NCI-H187 treated with DMSO at 0.1 percent for 48 hours (cell line): ENCODE data around the gene CYP2J2.
"Not testable (repeated sequence)": the region's sequence is repeated elsewhere in the genome, so short reads cannot be mapped to it uniquely, and the experiment has no call there.

Experiments used
- DNase-seq: peaks from one replicate; lab custom pipeline; 2025; lab: John Stamatoyannopoulos, UW

Gene CYP2J2, protein sequence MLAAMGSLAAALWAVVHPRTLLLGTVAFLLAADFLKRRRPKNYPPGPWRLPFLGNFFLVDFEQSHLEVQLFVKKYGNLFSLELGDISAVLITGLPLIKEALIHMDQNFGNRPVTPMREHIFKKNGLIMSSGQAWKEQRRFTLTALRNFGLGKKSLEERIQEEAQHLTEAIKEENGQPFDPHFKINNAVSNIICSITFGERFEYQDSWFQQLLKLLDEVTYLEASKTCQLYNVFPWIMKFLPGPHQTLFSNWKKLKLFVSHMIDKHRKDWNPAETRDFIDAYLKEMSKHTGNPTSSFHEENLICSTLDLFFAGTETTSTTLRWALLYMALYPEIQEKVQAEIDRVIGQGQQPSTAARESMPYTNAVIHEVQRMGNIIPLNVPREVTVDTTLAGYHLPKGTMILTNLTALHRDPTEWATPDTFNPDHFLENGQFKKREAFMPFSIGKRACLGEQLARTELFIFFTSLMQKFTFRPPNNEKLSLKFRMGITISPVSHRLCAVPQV

DNA sequence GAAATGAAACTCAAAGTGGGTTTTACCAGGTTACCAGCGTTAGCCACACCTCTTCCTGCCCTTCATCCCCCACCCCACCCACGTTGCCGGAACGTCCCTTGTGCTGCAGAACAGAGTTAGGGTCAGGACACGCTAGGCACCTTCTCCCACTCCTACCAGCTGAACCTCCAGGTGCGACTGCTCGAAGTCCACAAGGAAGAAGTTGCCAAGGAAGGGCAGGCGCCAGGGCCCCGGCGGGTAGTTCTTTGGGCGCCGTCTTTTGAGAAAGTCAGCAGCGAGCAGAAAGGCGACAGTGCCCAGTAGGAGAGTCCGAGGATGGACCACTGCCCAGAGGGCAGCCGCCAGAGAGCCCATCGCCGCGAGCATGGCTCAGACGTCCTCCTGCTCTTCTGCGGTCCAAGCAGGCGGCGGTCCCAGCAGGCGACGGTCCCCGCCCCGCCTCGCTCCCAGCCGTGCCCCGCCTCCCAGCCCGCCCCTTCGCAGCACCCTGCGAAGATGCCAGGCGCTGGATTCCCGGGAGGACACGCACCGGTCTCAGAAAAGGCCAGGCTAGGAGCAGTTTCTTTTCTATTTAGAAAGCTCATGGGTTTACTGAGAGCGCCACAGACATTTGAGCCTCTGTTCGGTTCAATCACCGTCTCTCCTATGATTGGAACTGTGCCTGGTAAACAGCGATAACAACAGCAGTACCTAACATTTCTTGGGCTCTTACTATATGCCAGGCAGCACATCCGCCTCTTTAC lies at the start of gene CYP2J2:
Gene CYP2J2 (minus strand): TSS at position 393 of the 743 bp plus-strand sequence. CDS start 27 bp downstream, at position 366.
- DNase-seq: no peak

- DNase-seq: no peak
Measured at GRCh38 chr1:59973719-59974118, 47.1 kb upstream of the CYP2J2 start.

- DNase-seq: no peak
Measured at GRCh38 chr1:59972216-59972927, 45.8 kb upstream of the CYP2J2 start.

- DNase-seq: peak; percentile 15
Measured at GRCh38 chr1:59971464-59971911, 44.9 kb upstream of the CYP2J2 start.

- DNase-seq: not testable (repeated sequence)
Measured at GRCh38 chr1:59969542-59970175, 43.1 kb upstream of the CYP2J2 start.

DNA sequence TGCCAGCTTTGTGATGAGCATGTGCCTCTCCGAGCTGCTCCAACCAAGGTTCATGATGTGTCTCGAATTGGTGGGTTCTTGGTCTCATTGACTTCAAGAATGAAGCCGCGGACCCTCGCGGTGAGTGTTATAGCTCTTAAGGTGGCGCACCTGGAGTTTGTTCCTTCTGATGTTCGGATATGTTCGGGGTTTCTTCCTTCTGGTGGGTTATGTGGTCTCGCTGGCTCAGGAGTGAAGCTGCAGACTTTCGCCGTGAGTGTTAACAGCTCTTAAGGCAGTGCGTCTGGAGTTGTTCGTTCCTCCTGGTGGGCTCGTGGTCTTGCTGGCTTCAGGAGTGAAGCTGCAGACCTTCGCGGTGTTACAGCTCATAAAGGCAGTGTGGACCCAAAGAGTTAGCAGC lies 42.2 kb upstream of the CYP2J2 start:
- not testable (repeated sequence) for DNase-seq

GRCh38 chr1:59967780-59968179 lies 41.2 kb upstream of the CYP2J2 start:
- no peak for DNase-seq

GRCh38 chr1:59967141-59967697 lies 40.6 kb upstream of the CYP2J2 start:
- DNase-seq: no peak

- DNase-seq: no peak
Measured at GRCh38 chr1:59952065-59952464, 25.5 kb upstream of the CYP2J2 start.

DNA sequence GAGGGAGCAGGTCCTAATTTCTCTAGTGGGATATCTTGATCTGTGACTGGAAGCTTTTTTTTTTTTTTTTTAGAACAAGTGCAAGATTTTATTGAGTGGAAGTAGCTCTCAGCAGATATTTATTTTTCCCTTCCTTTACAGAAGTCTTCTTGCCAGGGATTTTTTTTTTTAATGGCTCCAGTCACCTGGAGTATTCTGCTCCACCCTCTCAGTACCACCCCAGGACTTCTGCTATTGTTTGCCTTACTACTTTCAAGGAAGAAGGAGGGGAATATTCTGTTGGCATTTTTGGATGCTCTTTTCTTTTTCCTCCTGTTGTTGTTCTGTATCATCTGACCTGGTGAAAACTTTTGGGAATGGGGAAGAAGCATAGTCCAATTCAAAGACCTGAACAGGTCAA lies 23.1 kb upstream of the CYP2J2 start:
- no peak for DNase-seq

GRCh38 chr1:59948990-59949389 lies 22.4 kb upstream of the CYP2J2 start:
- DNase-seq: no peak

GRCh38 chr1:59947047-59947938 lies 20.7 kb upstream of the CYP2J2 start:
- no peak for DNase-seq

GRCh38 chr1:59945790-59946189 lies 19.2 kb upstream of the CYP2J2 start:
- no peak for DNase-seq

GRCh38 chr1:59939393-59939792 lies 12.8 kb upstream of the CYP2J2 start:
- DNase-seq: no peak

- DNase-seq: no peak
Measured at GRCh38 chr1:59937636-59938210, 11.2 kb upstream of the CYP2J2 start.

GRCh38 chr1:59936358-59936821 lies 9.8 kb upstream of the CYP2J2 start:
- no peak for DNase-seq

DNA sequence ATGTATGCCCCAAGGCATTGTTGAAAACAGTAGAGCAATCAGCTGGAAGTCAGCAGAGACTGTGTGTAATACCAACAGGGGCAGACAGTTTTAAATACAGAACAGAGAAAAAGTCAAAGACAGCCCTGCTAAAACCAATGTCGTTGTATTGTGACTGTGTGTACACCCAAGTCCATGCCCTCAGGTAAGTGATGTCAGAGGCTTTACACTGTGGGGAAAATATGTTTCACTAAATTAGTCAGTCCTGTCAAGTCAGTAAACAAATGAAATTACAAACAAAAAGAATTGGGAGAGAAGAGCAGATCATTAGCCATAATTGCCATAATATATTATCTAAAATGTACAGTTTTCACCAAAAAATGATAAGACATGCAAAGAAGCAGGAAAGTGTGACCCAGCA lies 2.4 kb upstream of the CYP2J2 start:
- DNase-seq: no peak

- no peak for DNase-seq
Measured at GRCh38 chr1:59927213-59927612, 640 bp upstream of the CYP2J2 start.

- DNase-seq: no peak
Measured at GRCh38 chr1:59924653-59925052, 1.9 kb downstream of the CYP2J2 start.
